OCI-LY7 (cell line): ENCODE measurements around the gene THUMPD1. TPM values are rescaled to one million over a fixed set of nuclear protein-coding genes. Genes with fewer than 3 reads are reported as not detected.

Source experiments
- BruUV-seq: library from RNA; stranded (reverse); fragments of 400-500 nt; replicated peaks from 2 replicates; lab custom pipeline; 2021; lab: Mats Ljungman, UMichigan
- CTCF ChIA-PET: fragments of 300-600 bp; sonication (Branson Sonifier 250); formaldehyde crosslinking; loops from one replicate; lab custom pipeline; 2022; ENCODE audit warnings: antibody characterized with exemption; ENCODE audit not compliant: unreplicated experiment; lab: Charles Lee
- POLR2A ChIA-PET: fragments of 300-600 bp; sonication (Branson Sonifier 250); formaldehyde crosslinking; loops from one replicate; lab custom pipeline; 2022; ENCODE audit warnings: antibody characterized with exemption; lab: Charles Lee
- DNase-seq: peaks from one replicate; pipeline ENCODE4 v3.0.0-alpha.2; 2015; ENCODE audit warnings: low spot score
- H2AFZ ChIP-seq: fragments of 200-600 bp; sonication (generic), shearing (Covaris generic); 2 replicates; pipeline ENCODE4 v1.6.1; 2014; ENCODE audit warnings: mild to moderate bottlenecking, antibody characterized with exemption, low read length, moderate library complexity
- H3K27ac ChIP-seq: fragments of 200-600 bp; sonication (generic); 2 replicates; pipeline ENCODE4 v1.5.1; 2014; ENCODE audit warnings: mixed run types, low read depth, mild to moderate bottlenecking, moderate library complexity, low read length, inconsistent platforms; ENCODE audit not compliant: poor library complexity, severe bottlenecking
- H3K36me3 ChIP-seq: fragments of 200-600 bp; sonication (generic); 2 replicates; pipeline ENCODE4 v1.6.1; 2014; ENCODE audit warnings: mild to moderate bottlenecking, antibody characterized with exemption, low read length, moderate library complexity, mixed read lengths; ENCODE audit not compliant: insufficient read depth
- H3K4me1 ChIP-seq: fragments of 200-600 bp; sonication (generic); 2 replicates; pipeline ENCODE4 v1.5.1; 2014; ENCODE audit warnings: mild to moderate bottlenecking, low read length; ENCODE audit not compliant: insufficient read depth, poor library complexity, severe bottlenecking
- H3K4me2 ChIP-seq: fragments of 200-600 bp; sonication (generic); 2 replicates; pipeline ENCODE4 v1.6.1; 2014; ENCODE audit warnings: mild to moderate bottlenecking, low read length
- H3K4me3 ChIP-seq: fragments of 200-600 bp; sonication (generic); 2 replicates; pipeline ENCODE4 v1.5.1; 2014; ENCODE audit warnings: mild to moderate bottlenecking, low read depth, low read length; ENCODE audit not compliant: poor library complexity, severe bottlenecking
- H3K79me2 ChIP-seq: fragments of 200-600 bp; sonication (generic); 2 replicates; pipeline ENCODE4 v1.6.1; 2016; ENCODE audit warnings: low read depth, mild to moderate bottlenecking, low read length, moderate library complexity, mixed read lengths; ENCODE audit not compliant: insufficient read depth
- H3K9me2 ChIP-seq: fragments of 200-600 bp; sonication (generic); 2 replicates; pipeline ENCODE4 v1.6.1; 2016; ENCODE audit warnings: mild to moderate bottlenecking, low read length, mixed read lengths; ENCODE audit not compliant: insufficient read depth
- H3K9me3 ChIP-seq: fragments of 200-600 bp; sonication (generic); 2 replicates; pipeline ENCODE4 v1.6.1; 2014; ENCODE audit warnings: mild to moderate bottlenecking, mixed run types, low read length, mixed read lengths
- H4K20me1 ChIP-seq: fragments of 200-600 bp; sonication (generic); 2 replicates; pipeline ENCODE4 v1.6.1; 2014; ENCODE audit warnings: mild to moderate bottlenecking, antibody characterized with exemption, low read length, moderate library complexity, mixed read lengths; ENCODE audit not compliant: insufficient read depth
- EZH2phosphoT487 ChIP-seq: fragments of 200-600 bp; sonication (generic); IDR thresholded peaks from 2 replicates; pipeline ENCODE4 v1.6.1; 2018; ENCODE audit warnings: low read depth, borderline replicate concordance, mild to moderate bottlenecking, mixed run types, antibody characterized with exemption, low read length, moderate library complexity, mixed read lengths
- intact Hi-C: fragments of 100-400 bp; cut with micrococcal nuclease; formaldehyde crosslinking; loops from one replicate; pipeline ENCODE4 v1.10.0; 2022; ENCODE audit not compliant: unreplicated experiment
- total RNA-seq, 2 experiments: library from RNA; depleted of rRNA in 1 of 2; stranded (reverse); fragments of >200 nt in 1 of 2; shearing (Covaris generic) in 1 of 2; gene quantifications; 2 replicates each; pipeline ENCODE4 v1.2.3, GENCODE V29; 2014 to 2022
- TF ChIP-seq, protein P1 (sequence below): fragments of 200-600 bp; sonication (generic); conservative IDR thresholded peaks from 2 replicates; pipeline ENCODE4 v1.5.1; 2014; ENCODE audit warnings: mild to moderate bottlenecking, antibody characterized with exemption, low read length, moderate library complexity, mixed read lengths

Gene THUMPD1
- total RNA-seq, 2 experiments from 2014 or later, result 48.2 to 48.3 TPM

DNA sequence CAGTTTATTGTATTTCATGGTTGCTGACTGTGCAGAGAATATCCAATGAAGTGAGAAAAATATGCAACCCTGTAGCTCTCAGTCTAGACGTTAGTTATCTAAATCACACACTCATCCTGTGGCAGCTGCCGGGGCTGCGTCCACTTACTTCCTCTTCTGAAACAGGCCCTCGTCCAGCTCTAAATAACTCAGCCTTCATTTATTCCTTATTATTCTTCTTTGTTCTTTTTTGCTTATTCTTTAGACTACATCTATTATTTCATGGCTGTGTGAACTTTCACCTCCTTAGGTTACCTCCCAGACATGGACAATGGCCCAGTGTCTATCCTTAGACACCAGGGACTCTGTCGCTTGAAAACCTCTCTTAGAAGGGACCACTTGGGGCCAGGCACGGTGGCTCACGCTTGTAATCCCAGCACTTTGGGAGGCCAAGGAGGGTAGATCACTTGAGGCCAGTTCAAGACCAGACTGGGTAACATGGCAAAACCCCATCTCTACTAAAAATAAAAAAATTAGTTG, 3.4 kb upstream of the THUMPD1 start:
- TF ChIP-seq, protein P1, sequence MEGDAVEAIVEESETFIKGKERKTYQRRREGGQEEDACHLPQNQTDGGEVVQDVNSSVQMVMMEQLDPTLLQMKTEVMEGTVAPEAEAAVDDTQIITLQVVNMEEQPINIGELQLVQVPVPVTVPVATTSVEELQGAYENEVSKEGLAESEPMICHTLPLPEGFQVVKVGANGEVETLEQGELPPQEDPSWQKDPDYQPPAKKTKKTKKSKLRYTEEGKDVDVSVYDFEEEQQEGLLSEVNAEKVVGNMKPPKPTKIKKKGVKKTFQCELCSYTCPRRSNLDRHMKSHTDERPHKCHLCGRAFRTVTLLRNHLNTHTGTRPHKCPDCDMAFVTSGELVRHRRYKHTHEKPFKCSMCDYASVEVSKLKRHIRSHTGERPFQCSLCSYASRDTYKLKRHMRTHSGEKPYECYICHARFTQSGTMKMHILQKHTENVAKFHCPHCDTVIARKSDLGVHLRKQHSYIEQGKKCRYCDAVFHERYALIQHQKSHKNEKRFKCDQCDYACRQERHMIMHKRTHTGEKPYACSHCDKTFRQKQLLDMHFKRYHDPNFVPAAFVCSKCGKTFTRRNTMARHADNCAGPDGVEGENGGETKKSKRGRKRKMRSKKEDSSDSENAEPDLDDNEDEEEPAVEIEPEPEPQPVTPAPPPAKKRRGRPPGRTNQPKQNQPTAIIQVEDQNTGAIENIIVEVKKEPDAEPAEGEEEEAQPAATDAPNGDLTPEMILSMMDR, result no peak
- Histone ChIP-seq H3K36me3 (peaks cover 8% of the 10 kb centered on the region; the same call in 1 of the 2 replicates), H3K4me2 (no peak overlapping the region), H3K9me3 (peaks cover 13% of the 10 kb centered on the region; the same call in 1 of the 2 replicates), H2AFZ (no peak overlapping the region), H3K9me2 (no peaks in the 10 kb centered on the region), H3K27ac (no peak overlapping the region), H3K4me3 (no peak overlapping the region), H3K79me2 (peaks cover 12% of the 10 kb centered on the region), H4K20me1 (peaks cover 11% of the 10 kb centered on the region), H3K4me1 (peaks cover 8% of the 10 kb centered on the region)
- ChIA-PET POLR2A (interaction anchor here (0.6 kb wide), 1 partner anchor 86 kb away, joined by 3 read pairs; no protein-coding TSS in a partner anchor), CTCF (no interaction called here)
- DNase-seq, result no peak
- BruUV-seq, result no TSS peak
- intact Hi-C loops, result no loop called here

DNA sequence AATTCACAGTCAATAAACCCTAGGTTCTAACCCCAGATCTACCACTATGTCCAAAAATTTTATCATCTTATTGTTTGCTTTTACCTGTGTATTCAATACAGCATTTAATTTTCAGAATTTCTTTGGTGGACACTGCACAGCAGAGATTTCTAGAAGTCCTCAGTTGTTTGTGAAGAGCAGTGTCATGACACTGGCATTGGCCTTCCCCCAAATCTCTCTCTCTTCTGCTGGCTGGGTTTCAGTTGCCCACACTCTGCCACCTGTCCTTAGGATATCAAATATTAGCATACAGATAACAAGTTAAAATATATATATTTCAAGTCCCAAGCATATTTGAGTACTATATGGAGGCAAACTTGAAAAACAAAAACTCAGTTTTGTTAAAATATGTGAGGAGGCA, 2.0 kb upstream of the THUMPD1 start:
- intact Hi-C loops, result no loop called here
- H3K4me3 ChIP-seq, result no peak overlapping the region
- H4K20me1 ChIP-seq, result peaks cover 15% of the 10 kb centered on the region
- H3K79me2 ChIP-seq, result peaks cover 26% of the 10 kb centered on the region
- peaks cover 13% of the 10 kb centered on the region for H3K4me1 ChIP-seq
- H3K27ac ChIP-seq, result no peak overlapping the region
- H2AFZ ChIP-seq, result no peak overlapping the region
- POLR2A ChIA-PET, result no interaction called here
- TF ChIP-seq, protein P1, result no peak
- TF ChIP-seq EZH2phosphoT487, result no peak
- H3K9me3 ChIP-seq, result peaks cover 13% of the 10 kb centered on the region; the same call in 1 of the 2 replicates
- BruUV-seq, result no TSS peak
- no peaks in the 10 kb centered on the region for H3K9me2 ChIP-seq
- CTCF ChIA-PET, result no interaction called here
- no peak overlapping the region for H3K4me2 ChIP-seq
- peaks cover 20% of the 10 kb centered on the region for H3K36me3 ChIP-seq
- DNase-seq, result no peak

DNA sequence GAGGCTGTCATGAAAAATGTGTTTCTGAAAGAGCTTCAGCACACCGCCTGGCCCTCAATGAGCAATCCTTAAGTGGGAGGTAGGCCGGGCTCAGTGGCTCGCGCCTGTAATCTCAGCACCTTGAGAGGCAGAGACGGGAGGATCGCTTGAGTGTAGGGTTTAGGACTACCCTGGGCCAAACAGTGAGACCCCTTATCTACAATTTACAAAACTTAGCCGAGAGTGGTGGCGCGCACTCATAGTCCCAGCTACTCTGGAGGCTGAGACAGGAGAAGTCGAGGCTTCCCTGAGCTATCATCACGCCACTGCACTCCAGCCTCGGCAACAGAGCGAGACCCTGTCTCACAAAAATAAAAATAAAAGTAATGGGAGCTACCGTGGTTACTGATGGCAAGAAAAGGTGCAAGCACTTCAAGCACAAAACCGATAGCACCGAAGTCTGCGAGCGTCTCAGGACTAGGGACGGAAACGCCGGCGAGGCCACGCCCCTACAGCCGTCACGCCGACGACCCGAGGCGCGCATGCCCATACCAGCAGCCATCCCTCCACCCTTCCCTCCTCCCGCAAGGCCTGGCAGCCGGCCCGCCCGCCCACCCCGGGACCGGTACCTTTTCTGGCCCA, 607 bp downstream of the THUMPD1 start:
- H4K20me1 ChIP-seq, result peaks cover 18% of the 10 kb centered on the region
- no peaks in the 10 kb centered on the region for H3K9me2 ChIP-seq
- peak; percentile 88 for DNase-seq
- peaks cover 13% of the 10 kb centered on the region for H3K4me1 ChIP-seq
- peaks cover 46% of the 10 kb centered on the region for H3K36me3 ChIP-seq
- intact Hi-C loops, result loop anchor here (1.0 kb wide), 1 partner anchor 65 kb away; the partner anchor contains the start of genes ERI2 and REXO5
- BruUV-seq, result no TSS peak
- ChIA-PET POLR2A (interaction anchor here (0.7 to 1.0 kb wide), 2 partner anchors 9 to 110 kb away, joined by 3 read pairs; no protein-coding TSS in a partner anchor), CTCF (no interaction called here)
- H3K4me3 ChIP-seq, result peak overlapping the region; percentile 92
- peak overlapping the region; percentile 59; the same call in 1 of the 2 replicates for H2AFZ ChIP-seq
- peaks cover 39% of the 10 kb centered on the region for H3K79me2 ChIP-seq
- H3K4me2 ChIP-seq, result peak overlapping the region; percentile 92
- TF ChIP-seq, protein P1, result no peak
- no peak for TF ChIP-seq EZH2phosphoT487
- peak overlapping the region; percentile 75 for H3K27ac ChIP-seq
- H3K9me3 ChIP-seq, result no peaks in the 10 kb centered on the region
